Measurements from ENCODE around the gene MCF2L.

MCF2L gene

DNA sequence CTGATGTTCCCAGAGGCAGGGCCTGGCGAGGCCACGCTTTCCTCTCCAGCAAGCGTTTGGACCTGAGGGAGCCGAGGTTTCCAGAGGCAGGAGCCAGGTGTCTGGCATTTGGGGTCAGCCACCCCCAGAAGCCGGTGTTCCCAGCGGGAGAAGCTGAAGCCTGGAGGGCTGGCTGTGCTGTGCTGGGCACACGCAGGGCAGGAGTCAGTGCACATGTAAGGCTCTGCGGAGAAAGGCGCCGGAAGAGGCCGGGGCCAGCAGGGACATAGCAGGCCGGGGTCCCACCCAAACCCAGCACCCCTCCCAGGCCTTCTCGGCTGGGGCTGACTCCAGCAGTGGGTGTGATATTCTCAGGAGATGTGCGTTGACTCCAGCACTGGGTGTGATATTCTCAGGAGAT, 31.6 kb downstream of the MCF2L start:
- DNase-seq, result no peak

DNA sequence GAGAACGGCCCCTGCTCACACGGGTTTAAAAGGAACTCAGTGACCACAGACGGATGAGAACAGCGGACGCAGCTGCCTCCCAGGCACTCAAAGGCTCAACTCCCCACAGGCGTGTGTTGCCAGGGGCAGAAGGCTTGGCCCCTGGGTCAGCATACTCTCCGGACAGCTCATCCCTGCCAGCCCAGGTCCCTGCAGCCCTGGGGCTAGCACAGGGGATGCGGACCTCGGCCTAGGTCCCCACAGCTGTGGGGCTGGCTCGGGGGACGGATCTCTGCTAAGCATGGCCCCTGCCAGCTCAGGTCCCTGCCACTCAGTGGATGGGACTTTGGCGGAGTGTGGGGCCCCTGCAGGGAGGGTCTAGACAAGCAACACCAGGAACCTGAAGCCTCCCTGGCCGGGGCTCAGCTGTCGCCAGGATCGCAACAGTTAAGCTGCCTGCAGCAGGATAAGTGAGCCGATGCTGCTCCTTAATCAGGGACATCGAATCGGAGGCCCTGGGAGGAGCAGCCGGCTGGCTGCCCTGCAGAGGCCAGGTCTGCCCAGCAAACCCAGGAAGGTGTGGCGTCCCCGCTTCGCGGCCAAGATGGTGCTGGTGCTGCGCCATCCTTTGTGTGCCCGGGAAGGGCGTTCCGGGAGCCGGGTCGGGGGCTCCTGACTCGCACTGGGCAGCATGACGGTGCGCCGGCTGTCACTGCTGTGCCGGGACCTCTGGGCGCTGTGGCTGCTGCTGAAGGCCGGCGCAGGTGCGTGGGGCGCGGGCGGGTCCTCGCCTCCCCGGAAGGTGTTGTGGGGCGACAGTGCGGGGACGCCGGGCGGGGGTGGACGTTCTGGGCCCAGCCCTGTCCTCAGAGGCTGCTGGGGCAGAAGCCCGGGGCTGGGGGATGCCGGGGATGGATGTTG, 32.5 kb downstream of the MCF2L start:
- no peak for DNase-seq

DNA sequence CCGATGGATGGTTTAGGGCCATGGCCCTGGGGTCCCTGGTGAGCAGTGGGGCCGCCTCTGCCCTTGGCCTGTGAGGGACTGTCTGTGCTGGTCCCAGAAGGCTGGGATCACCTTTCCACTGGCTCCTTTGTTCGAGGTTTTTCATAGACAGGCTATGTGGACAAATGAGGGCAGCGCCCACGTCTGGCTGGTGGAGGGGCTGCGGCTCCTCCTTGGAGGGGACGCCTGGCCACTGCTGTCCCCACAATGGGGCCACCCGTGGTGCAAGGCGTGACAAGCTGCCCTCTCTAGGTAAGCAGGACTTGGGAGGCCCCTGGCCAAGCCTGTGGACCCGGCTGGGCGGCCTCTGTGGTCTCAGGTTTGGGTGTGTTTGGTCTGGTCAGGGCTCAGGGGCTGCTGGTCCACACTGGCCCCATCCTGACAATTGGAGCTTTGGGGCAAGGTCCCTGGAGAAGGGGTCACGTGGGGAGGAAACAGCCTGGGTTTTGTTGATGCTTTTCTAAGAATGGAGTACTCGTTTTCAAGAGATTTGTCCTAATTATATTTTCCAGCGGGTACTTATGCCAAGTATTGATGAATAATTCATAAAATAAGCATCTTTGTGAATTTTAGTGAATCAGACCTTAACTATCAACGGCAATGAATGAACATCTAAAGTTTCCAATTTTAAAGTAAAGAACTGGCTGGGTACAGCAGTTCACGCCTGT, 33.3 kb downstream of the MCF2L start:
- DNase-seq, result no peak

DNA sequence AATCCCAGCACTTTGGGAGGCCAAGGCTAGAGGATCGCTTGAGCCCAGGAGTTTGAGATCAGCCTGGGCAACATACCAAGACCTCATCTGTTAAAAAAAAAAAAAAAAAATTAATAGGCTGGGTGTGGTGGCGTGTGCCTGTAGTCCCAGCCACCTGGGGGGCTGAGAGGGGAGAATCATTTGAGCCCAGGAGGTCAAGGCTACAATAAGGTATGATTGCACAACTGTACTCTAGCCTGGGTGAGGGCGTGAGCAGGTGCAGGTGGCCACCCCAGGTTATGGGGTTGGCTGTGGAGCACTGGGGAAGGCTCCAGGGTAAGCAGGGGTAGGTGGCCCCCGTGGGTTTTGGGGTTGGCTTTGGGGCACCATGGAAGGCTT, 33.9 kb downstream of the MCF2L start:
- no peak for DNase-seq

DNA sequence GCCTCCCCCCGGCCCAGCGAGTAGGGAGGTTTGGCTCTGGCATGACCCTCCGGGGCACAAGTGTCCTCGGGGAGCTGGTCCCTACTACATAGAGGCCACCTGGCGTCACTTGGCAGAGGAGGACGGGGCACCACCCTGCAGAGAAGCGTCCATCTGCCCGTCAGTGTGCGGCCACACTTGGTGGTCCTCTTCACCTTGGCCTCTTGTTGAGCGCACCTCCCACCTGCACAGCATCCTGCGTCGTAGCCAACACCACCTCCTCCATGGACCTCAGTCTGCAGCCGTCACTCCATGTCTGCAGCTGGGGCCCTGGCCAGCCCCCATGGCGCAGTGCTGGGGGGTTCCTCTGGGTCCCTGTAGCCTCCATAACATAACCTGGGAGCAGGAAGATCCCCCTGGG, 35.1 kb downstream of the MCF2L start:
- no peak for DNase-seq

DNA sequence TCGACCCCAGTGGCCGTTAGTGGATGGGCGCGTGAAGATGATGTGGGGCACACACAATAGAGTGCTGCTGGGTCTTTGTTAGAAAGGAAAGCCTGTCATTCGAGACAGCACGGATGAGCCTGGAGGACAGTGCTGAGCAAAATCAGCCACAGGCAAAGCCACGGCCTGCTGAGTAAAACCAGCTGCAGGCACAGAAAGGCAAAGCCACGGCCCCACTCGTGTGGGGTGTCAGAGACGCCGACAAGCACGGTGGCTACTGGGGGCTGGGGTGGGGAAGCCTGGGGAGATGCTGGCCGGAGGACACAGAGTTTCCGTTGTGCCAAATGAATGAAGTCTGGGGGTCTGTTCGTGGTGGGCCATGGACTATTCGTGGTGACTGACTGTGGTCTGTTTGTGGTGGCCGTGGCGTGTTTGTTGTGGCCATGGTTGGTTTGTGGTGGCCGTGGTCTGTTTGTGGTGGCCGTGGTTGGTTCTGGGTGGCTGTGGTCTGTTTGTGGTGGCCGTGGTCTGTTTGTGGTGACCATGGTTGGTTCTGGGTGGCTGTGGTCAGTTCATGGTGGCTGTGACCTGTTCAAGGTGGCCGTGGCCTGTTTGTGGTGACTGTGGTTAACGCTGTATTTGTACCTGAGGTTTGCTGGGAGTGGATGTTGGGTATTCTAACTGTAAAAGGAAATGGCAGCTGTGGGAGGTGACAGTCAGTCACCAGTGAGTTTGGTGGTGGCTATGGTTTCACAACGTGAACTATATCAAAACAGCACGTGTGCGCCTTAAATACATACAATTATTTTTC, 36.3 kb downstream of the MCF2L start:
- DNase-seq, result no peak

DNA sequence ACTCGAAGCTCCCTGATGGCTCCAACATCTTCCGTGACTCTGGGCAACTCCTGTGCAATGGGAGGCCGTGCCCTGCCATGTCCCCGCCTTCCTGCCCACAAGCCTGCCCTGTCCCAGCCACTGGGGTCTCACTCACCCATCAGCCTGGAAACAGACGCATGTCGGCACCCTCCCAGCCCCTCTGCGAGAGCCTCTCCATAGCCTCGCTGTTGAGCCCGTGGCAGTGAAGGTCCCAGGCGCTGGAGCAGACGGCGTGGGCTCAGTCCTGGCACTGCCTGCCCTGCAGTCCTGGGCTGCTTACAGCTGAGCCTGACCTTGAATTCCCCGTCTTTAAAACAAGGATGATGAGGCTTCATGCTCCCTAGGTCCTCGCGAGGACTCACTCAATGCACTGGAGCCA, 37.0 kb downstream of the MCF2L start:
- no peak for DNase-seq

DNA sequence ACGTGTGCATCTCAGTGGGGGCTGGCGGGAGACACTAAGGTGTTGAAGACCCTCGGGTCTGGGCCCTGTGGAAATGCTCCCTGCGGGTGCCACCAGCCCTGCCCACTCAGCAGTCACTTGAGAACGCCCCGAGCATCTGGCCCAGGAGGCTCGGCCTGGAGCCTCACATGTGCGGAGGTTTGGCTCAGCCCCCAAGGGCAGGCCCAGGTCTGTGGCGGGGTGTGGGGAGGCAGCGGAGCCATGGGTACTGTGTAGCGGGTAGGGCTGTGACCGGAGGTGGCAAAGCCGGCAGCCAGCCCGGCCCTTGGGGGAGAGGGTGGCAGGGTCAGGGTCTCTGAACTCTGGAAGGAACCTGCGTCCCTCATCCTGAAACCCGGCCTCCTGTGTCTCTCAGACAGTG, 37.6 kb downstream of the MCF2L start:
- no peak for DNase-seq

DNA sequence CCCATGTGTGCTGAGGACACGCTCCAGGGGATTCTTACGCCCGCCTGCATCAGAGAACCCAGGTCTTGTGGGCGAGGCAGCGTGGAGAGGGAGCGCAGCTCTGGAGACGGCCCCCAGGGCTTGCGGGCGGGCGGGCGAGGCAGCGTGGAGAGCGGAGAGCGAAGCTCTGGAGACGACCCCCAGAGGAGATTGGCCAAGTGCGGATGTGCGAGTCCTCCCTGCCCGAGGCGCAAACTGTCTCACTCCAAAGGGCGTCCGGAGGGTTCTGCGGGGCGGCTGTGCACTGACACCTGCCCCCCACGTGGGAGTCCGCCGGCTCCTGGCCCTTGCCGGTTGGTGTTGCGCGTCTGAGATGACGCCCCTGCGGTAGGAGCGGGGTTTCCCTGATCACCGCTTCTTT, 39.8 kb downstream of the MCF2L start:
- DNase-seq, result no peak

DNA sequence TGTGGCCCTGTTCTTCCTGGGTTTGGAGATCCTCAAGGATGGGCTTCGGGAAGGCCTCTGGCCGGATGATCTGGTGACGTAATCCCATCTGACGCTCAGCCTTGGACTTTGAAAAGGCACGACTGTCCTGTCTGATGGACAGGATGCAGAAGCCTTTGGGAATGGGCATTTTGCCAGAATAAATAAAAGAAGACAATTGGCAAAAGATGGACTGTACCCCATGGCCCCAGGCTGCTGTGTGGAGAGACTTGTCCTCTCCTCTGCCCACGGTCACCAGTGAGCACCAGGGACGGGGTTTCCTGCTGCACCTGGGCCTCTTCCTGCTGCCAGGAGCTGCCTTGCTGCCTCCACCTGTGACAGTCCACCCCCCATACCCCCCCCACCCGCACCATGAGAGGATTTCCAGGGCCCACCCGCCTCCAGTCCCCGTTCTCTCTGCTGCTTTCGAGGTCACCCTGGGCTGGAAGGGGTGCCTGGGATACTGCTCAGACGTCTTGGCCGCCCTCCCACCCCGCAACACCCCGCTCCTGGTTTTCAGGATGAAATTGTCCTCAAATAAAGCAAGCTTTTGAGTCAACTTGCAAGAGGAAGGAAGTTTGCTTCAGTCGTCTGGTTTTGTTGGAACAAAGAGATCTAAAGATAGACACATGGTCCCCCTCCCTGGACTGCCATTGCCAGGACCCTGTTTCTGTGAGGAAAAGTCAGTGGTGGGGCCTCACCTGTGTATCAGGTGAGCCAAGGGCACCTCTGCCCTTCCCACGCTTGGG, 40.9 kb downstream of the MCF2L start:
- no peak for DNase-seq

DNA sequence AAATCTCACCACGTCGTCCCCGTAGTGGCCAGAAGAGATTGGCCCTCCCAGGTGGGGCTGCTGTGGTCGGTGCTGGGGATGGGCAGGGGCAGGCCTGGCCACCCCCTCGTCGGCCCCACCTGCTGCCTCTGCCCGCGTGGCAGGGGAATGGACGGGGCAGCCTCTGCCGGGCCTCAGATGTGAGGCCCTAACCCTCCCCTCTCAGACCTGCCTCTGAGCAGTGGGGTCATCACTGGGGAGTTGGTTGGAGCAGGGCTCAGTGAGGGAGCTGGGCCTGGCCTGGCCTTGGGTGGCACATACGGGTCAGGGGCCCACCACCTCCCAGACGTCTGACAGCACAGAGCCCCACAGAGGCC, 41.5 kb downstream of the MCF2L start:
- no peak for DNase-seq

DNA sequence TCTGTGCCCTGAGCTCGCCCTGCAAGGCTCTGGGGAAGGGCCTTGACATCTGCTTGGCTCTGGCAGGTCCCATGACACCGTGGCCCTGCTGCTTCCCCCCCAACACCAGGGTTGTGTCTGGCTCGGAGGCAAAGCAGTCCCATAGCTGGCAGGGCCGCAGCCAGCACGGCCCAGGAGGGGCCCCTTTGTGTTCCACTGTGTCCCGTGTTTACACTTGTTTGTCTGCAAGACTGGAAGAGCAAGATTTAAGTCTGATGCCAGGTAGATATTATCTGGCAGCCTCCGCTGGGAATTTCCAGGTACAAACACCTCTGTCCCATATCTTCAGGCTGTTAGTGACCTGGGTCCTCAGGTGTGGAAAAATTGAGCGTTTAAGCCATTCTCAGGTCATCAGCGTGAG, 44.3 kb downstream of the MCF2L start:
- DNase-seq, result no peak

DNA sequence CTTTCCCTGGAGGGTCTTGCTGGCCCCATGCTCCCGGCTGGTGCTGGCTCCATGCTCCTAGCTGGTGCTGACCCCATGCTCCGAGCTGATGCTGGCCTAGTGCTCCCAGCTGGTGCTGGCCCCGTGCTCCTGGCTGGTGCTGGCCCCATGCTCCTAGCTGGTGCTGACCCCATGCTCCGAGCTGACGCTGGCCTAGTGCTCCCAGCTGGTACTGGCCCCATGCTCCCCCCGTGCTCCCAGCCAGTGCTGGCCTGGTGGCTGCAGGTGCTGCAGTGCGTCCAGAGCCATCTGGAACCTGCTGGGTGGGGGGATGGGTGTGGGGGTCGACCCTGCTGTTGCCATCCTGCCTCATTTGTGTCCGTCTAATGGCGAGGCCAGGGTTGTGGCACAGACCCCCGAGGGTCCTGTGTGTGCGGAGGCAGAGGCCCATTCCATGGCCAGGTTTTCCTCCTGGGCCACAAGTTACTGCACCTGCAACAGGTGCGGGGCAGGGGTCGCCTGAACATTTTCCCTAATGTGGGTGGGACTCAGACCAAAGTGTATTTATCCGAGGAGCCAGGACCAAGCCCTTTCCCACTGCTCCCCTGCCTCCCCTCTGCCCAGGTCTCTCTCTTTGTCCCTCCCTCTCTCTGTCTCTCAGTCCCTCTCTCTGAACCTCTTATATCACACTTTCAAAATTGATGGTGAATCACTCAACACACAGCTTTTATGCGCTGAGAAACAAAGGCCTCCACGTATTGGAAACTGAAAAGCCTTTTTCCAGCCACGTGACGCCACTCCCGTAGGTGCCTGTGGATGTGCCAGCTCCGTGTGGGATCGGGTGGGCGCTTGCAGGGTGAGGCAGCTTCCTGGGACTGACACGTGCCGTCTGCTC, 45.1 kb downstream of the MCF2L start:
- no peak for DNase-seq

DNA sequence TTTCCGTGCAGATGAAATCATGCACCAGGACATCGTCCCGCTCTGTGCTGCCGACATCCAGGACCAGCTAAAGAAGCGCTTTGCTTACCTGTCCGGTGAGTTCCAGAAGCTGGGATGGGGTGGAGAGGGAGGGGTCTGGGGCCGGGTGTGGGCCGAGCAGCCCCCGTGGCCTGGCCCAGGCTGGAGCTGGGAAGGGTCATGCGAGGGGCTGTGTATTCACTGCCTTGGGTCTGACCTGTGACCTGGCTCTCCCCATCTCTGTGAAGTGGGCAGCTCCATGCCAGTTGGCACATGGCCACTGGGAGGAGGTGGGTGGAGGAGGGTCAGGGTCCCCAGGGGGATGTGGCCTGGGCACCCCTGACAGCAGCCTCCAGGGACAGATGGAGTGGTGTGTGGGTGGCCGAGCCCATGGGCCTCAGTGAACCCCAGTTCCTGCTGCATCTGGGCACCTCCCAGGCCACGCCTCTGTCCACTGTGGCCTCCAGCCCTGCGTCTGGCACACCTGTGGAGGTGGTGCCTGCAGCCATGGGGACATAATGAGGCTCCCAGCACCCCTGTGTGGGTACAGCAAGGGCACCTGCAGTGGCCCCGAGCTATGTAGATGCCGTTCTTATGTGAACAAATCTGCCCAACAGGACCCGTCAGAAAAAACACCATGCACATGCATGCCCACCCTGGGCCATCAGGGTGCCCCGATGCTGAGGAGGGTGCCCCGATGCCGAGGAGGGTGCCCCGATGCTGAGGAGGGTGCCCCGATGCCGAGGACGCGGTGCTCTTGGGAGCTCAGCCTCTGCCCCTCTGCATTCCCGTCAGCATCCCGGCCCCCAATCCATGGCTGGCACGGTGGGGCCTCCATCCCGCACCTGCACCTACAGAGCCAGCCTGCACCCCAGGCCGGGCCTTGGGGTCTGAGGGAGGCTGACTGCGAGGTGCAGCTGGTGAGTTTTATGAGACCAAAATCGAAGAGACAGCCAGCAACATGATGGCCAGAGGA, 46.0 kb downstream of the MCF2L start:
- DNase-seq, result no peak

DNA sequence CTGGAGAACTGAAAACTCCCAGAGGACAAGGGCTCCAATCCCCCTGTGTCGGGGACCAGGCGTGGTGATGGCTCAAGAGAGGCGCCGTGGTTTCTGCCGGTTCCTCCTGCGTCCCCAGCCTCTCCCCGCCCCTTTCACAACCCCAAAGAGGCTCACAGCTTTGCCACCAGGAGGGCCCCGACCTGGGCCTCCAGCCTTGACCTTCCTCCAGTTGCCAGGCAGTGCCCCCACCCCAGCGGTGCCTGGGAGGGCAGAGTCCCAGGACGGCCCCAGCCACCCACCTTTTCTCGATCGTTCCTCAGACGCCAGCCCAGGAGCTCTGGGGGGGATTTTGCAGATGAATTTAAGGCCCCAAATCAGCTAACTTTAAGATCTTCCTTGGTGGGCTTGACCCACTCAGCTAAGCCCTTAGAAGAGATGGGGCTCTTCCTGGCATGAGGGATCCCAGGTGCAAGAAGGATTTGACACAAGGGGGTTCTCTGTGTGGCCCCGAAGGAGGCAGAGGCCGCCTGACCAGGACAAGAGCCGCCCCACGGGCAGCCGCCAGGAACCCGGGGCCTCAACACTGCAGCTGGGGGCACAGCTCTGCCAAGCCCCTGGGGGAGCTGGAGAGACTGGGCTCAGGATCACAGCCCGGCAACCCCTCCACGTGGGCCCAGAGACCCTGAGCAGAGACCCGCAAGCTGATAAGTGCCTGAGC, 47.0 kb downstream of the MCF2L start:
- DNase-seq, result no peak

DNA sequence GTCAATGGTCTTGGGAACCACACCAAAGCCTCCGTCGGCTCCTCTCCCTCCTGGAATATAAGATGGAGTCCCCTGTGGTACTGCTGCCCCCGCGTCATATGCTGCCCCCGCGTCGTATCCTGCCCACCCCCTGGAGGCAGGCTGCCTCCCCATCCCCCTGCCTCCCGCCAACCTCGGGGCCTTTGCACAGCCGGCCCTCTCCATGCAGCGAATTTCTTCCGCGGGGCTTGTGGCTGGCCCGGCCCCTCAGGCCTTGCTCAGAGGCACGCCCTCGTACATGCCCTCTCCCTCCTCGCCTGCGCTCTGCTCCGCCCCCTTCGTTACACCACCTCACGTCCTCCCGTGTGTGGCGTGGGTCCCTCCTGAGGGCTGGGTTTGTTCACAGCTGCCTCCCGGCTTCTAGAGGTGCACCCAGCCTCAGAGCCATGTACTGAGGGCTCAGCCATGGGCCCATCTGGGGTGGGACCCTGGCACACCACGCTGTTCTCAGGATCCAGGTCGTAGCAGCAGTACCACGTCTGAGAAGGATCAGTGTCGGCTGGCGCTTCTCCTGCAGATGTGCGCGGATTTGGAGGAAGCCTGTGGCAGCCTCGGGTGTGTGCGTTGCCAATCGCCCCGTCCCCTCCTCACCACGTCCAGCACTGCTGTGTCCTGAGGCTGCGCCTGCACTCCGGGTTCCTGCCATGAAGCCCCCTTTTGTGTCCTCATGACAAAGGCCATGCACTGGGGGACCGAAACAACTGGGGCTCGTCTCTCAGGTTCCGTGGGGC, 47.7 kb downstream of the MCF2L start:
- no peak for DNase-seq

DNA sequence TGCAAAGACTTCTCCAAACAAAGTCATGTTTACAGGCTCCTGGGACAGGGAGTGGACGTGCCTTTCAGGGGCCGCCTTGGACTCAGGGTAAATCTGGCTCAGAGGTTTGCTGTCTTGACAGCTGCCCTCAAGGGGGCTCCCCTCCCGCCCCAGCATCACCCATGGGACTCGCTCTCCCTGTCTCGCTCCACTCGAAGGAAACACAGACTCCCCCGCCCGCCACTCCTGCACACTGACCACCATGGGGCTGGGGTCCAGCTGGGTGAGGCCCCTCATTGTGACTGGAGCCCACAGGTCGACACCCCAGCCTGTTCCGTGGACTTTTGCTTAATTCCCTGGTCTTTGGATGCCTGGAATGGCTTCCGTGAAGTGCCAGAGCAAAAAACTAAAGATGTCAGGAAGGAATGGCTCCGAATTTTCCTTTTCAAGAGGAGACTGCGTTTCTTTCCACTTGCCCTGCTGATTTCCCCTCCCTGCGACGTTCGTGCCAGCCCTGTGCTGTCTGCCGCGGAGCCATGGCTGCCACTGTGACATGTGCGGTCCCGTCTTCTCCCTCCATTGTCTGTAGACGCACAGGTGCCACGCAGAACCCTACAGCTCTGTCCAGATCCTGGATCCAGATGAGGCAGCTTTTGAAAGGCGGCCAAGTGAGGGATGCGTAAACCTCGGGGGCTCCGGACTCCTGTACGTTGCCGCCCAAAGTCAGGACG, 48.6 kb downstream of the MCF2L start:
- DNase-seq, result no peak

DNA sequence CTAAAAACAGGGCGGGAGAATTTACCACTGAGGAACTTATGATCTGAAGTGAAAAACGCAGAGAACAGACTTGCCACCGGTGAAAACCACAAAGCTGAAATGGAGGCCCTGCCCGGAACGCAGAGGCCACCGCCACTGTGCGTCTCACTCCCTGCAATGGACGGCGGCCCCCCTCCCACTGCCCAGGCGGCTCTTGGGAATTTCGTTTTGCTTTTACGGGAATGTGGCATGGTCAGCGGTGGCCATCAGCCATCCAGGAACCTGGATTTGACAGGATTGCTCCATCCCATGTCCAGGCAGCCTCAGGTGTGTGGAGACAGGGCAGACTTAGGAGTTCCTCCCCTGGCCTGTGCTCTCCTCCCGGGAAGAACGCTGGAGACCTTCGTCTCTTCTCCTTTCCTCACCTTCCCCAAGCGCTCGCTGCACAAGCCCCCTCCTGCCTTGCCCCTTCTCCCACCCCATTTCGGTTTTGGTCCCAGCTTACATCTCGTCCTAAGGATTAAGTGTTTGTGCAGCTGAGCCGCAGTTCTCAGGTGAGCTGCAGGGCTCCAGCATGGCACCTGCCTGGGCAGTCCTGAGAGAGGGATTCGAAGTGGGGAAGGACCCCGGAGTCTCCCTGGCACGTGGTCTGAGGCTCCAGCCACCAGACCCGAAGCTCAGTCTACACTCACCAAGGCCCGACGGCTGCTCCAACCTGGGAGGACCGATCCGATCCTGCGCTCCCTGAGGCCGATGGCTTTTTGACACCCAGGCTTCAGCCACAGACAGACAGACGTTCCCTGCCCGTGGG, 49.9 kb downstream of the MCF2L start:
- DNase-seq, result no peak
